ENCODE results near the gene COL17A1.

The COL17A1 gene

GRCh38 chr10:104035194-104036068 lies 50.2 kb downstream of the COL17A1 start:
- H3K4me3 ChIP-seq (replicated peaks; ENCODE audit: low read depth, low read length), result no peak overlapping the region
- TF ChIP-seq CTCF (IDR thresholded peaks at IDR 0.05; ENCODE audit: low read length, missing control alignments), result no peak
- no peak for DNase-seq (ENCODE audit: low read depth)

DNA sequence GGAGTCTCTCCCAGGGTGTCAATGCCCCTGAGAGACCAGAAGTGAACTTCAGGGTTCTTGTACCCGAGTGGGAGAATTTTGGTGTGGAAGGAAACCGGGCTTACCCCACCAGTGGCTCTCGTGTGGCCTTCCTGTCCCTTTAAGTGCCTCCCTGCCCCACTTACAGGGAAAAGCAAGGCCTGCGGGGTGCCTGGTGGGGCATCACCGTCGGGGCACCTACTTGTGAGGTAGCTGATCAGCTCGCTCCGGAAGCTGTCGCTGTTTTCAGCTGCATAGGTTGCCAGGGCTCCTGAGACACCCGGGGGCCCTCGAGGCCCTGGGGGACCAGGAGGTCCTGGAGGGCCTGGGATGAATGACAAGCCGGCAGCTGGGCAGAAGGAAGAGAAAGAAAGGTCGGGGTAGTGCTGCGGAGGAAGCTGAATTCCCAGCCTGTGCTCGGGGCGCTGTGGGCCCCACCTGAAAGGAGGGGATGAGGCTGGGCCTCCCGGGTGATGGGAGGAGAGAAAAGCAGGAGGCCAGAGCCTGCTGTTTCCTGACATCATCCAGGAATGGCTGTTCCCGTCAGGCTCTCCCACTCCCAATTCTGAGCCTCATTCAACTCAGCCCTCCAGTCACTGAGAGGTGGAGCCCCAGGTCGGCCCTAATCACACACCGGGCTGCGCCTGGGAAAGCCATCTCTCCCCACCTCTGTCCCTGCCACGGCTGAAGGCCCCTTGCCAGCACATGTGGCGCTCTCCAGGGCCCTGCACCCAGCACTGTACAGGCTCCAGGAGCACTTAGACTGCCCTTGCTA lies 51.1 kb downstream of the COL17A1 start:
- no peak for TF ChIP-seq CTCF (IDR thresholded peaks at IDR 0.05; ENCODE audit: low read length, missing control alignments)
- DNase-seq (ENCODE audit: low read depth), result no peak
- no peak overlapping the region for H3K4me3 ChIP-seq (replicated peaks; ENCODE audit: low read depth, low read length)

- DNase-seq (ENCODE audit: low read depth), result no peak
- no peak for TF ChIP-seq CTCF (IDR thresholded peaks at IDR 0.05; ENCODE audit: low read length, missing control alignments)
- H3K4me3 ChIP-seq (replicated peaks; ENCODE audit: low read depth, low read length), result no peak overlapping the region
Observed at GRCh38 chr10:104033966-104034365, 51.7 kb downstream of the COL17A1 start.

- TF ChIP-seq CTCF (IDR thresholded peaks at IDR 0.05; ENCODE audit: low read length, missing control alignments), result no peak
- H3K4me3 ChIP-seq (replicated peaks; ENCODE audit: low read depth, low read length), result no peak overlapping the region
- DNase-seq (ENCODE audit: low read depth), result no peak
Observed at GRCh38 chr10:104033401-104033930, 52.2 kb downstream of the COL17A1 start.

DNA sequence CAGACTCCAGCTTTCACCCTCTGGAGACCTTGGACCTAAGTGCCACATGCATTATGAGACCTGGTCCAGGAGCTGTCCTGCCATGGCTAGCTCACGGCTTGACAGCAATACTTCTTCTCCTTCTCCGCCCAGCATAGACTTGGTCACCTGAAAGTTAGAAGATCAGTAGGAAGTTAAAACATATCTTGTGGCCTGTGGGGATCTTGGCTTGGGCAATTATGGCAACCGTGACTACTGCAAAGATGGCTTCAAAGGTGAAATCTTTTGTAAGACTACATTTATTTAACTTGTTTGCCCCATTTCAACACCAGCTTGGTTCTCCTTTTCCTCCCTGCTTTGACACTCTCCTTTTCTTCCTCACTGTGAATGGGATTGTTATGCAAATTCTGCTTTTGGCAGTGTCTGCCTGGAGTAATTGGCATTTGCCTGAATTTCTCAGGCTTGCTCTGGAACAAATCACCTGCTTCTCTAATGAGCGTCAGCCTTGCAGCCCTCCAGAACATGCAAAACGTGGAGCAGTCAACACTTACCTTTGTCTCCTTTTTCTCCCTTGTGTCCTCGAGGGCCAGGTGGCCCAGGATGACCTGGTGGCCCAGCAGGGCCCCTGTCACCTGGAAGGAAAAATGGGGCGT lies 53.4 kb downstream of the COL17A1 start:
- no peak overlapping the region for H3K4me3 ChIP-seq (replicated peaks; ENCODE audit: low read depth, low read length)
- TF ChIP-seq CTCF (IDR thresholded peaks at IDR 0.05; ENCODE audit: low read length, missing control alignments), result no peak
- DNase-seq (ENCODE audit: low read depth), result no peak

- no peak for TF ChIP-seq CTCF (IDR thresholded peaks at IDR 0.05; ENCODE audit: low read length, missing control alignments)
- no peak overlapping the region for H3K4me3 ChIP-seq (replicated peaks; ENCODE audit: low read depth, low read length)
- DNase-seq (ENCODE audit: low read depth), result no peak
Observed at GRCh38 chr10:104031631-104032030, 54.0 kb downstream of the COL17A1 start.
